ENCODE data around the gene HNRNPAB.

- TF ChIP-seq REST (tag by site-specific recombination; IDR thresholded peaks at IDR 0.05) (no peak), CTCF (tag by site-specific recombination; IDR thresholded peaks at IDR 0.05) (no peak), ZBTB20 (tag by site-specific recombination; IDR thresholded peaks at IDR 0.05) (no peak), SETDB1 (IDR thresholded peaks at IDR 0.05; ENCODE audit: insufficient read length, low read length) (no peak), BCL6B (tag by site-specific recombination; IDR thresholded peaks at IDR 0.05) (no peak), ZNF785 (tag by site-specific recombination; IDR thresholded peaks at IDR 0.05) (no peak), ZNF510 (tag by site-specific recombination; IDR thresholded peaks at IDR 0.05; ENCODE audit: insufficient replicate concordance) (no peak), ZNF202 (tag by site-specific recombination; IDR thresholded peaks at IDR 0.05; ENCODE audit: borderline replicate concordance) (no peak), ELK4 (IDR thresholded peaks at IDR 0.05; ENCODE audit: borderline replicate concordance, low read depth, low read length) (no peak), PBX3 (CRISPR knock-in tag; IDR thresholded peaks at IDR 0.05) (no peak), ZBTB21 (tag by site-specific recombination; IDR thresholded peaks at IDR 0.05) (no peak)
These were observed 4.4 kb downstream of the HNRNPAB start for GRCh38 chr5:178208540-178209227.

All from HEK293 (cell line).